GM06990 (cell line): Measurements from ENCODE around the gene PAQR7.

Source experiments
- DNase-seq: peaks from one replicate; pipeline ENCODE4 v3.0.0-alpha.2; 2011; ENCODE audit not compliant: insufficient read length; ENCODE audit errors: extremely low read depth
- H3K27me3 ChIP-seq: replicated peaks from 2 replicates; pipeline ENCODE4 v1.6.0; 2011; ENCODE audit warnings: low read length; ENCODE audit not compliant: control insufficient read depth, insufficient read depth
- H3K36me3 ChIP-seq: 2 replicates; pipeline ENCODE4 v1.5.1; 2011; ENCODE audit warnings: low read length; ENCODE audit not compliant: control insufficient read depth, insufficient read depth
- H3K4me3 ChIP-seq: replicated peaks from 2 replicates; pipeline ENCODE4 v1.5.1; 2011; ENCODE audit warnings: low read depth, mild to moderate bottlenecking, control low read depth, low read length
- CTCF ChIP-seq: IDR thresholded peaks from 2 replicates; pipeline ENCODE4 v1.5.1; 2011; ENCODE audit warnings: low read length, control low read depth, mild to moderate bottlenecking, inconsistent platforms; ENCODE audit not compliant: insufficient read depth, poor library complexity, severe bottlenecking

Gene PAQR7

GRCh38 chr1:25831569-25832196, 43.8 kb downstream of the PAQR7 start:
- TF ChIP-seq CTCF = no peak
- no peak for DNase-seq
- Histone ChIP-seq H3K4me3 (no peak overlapping the region), H3K36me3 (peaks cover 26% of the 10 kb centered on the region), H3K27me3 (no peaks in the 10 kb centered on the region)

- Histone ChIP-seq H3K36me3 (peaks cover 25% of the 10 kb centered on the region), H3K4me3 (no peak overlapping the region), H3K27me3 (no peaks in the 10 kb centered on the region)
- TF ChIP-seq CTCF = no peak
- no peak for DNase-seq
Observed at GRCh38 chr1:25829046-25829445, 46.5 kb downstream of the PAQR7 start.

DNA sequence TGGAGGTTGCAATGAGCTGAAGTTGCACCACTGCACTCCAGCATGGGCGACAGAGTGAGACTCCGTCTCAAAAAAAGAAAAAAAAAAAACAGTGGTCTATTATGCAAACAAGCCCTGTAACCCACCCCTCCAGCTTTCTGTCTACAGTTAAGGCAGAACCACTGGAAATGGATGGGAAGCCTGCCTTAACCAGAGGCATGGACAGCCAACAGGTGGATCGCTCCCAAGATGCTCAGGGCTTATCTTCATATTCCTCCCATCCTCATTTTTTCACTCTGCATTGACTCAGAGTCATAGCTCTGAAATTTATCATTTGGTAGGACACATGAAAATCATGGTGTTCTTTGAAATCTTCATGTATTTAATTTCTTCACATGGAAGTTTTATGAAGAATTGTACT, 47.0 kb downstream of the PAQR7 start:
- no peak for TF ChIP-seq CTCF
- peaks cover 25% of the 10 kb centered on the region for H3K36me3 ChIP-seq

GRCh38 chr1:25826571-25826970, 48.9 kb downstream of the PAQR7 start:
- no peak for TF ChIP-seq CTCF
- H3K36me3 ChIP-seq = peaks cover 21% of the 10 kb centered on the region
- no peaks in the 10 kb centered on the region for H3K27me3 ChIP-seq
- DNase-seq = no peak
- no peak overlapping the region for H3K4me3 ChIP-seq

More for the DNA sequence above, 47.0 kb downstream of the PAQR7 start:
- DNase-seq = no peak
- Histone ChIP-seq H3K27me3 (no peaks in the 10 kb centered on the region), H3K4me3 (no peak overlapping the region)

DNA sequence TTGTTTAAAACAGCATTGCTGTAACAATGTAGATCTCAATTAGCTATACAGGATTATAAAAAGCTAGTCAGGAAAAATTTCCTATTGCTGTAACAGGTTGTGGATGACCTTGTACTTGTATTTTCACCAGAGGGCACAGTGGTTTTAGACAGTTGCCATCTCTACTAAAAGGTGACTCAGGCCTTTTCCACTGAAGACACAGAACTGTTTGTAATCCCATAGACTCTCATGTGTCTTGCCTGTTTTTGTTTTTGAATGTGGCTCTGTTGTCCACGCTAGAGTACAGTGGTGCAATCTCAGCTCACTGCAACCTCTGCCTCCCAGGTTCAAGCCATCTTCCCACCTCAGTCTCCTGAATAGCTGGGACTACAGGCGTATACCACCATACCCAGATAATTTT, 49.9 kb downstream of the PAQR7 start:
- no peak for DNase-seq
- H3K4me3 ChIP-seq = no peak overlapping the region
- TF ChIP-seq CTCF = no peak
- H3K27me3 ChIP-seq = no peaks in the 10 kb centered on the region
- peaks cover 18% of the 10 kb centered on the region for H3K36me3 ChIP-seq

- Histone ChIP-seq H3K36me3 (peaks cover 5% of the 10 kb centered on the region), H3K4me3 (peak overlapping the region; percentile 72), H3K27me3 (no peaks in the 10 kb centered on the region)
- TF ChIP-seq CTCF = no peak
- DNase-seq = no peak
Observed at GRCh38 chr1:25821630-25822091, 53.8 kb downstream of the PAQR7 start.
